Stimulated activated CD8-positive, alpha-beta memory T cell treated with anti-CD3 and anti-CD28 coated beads, Interleukin-12 subunit alpha, Interleukin-12 subunit beta, amount 100 ng/mL, for 1 hour (primary cell): ENCODE data around the gene ZNF532.
"Not testable (repeated sequence)": the region's sequence is repeated elsewhere in the genome, so short reads cannot be mapped to it uniquely, and the experiment has no call there.

Experiments used
- DNase-seq: peaks from one replicate; pipeline ENCODE4 v3.0.0-alpha.2; 2020; ENCODE audit warnings: low read depth

The ZNF532 gene

GRCh38 chr18:58850786-58851469, 13.7 kb upstream of the ZNF532 start:
- DNase-seq, result no peak

- DNase-seq, result no peak
Observed at GRCh38 chr18:58851856-58852255, 12.8 kb upstream of the ZNF532 start.

GRCh38 chr18:58852629-58853028, 12.0 kb upstream of the ZNF532 start:
- no peak for DNase-seq

GRCh38 chr18:58853561-58853960, 11.1 kb upstream of the ZNF532 start:
- DNase-seq, result no peak

GRCh38 chr18:58855521-58855920, 9.2 kb upstream of the ZNF532 start:
- DNase-seq, result not testable (repeated sequence)

- no peak for DNase-seq
Observed at GRCh38 chr18:58856881-58857280, 7.8 kb upstream of the ZNF532 start.

- no peak for DNase-seq
Observed at GRCh38 chr18:58858591-58859468, 5.8 kb upstream of the ZNF532 start.

GRCh38 chr18:58859907-58860306, 4.8 kb upstream of the ZNF532 start:
- DNase-seq, result no peak

GRCh38 chr18:58860747-58861231, 3.9 kb upstream of the ZNF532 start:
- no peak for DNase-seq

- DNase-seq, result no peak
Observed at GRCh38 chr18:58861353-58861752, 3.3 kb upstream of the ZNF532 start.

- no peak for DNase-seq
Observed at GRCh38 chr18:58861861-58862301, 2.8 kb upstream of the ZNF532 start.

- DNase-seq, result no peak
Observed at GRCh38 chr18:58862356-58862755, 2.3 kb upstream of the ZNF532 start.

- DNase-seq, result no peak
Observed at GRCh38 chr18:58862851-58863538, 1.7 kb upstream of the ZNF532 start.

GRCh38 chr18:58863539-58864145, 1.0 kb upstream of the ZNF532 start:
- no peak for DNase-seq

- no peak for DNase-seq
Observed at GRCh38 chr18:58865033-58865590, 435 bp downstream of the ZNF532 start.

- DNase-seq, result no peak
Observed at GRCh38 chr18:58865701-58866065, 1.0 kb downstream of the ZNF532 start.

- DNase-seq, result no peak
Observed at GRCh38 chr18:58866066-58866772, 1.5 kb downstream of the ZNF532 start.

- no peak for DNase-seq
Observed at GRCh38 chr18:58866773-58867150, 2.1 kb downstream of the ZNF532 start.

- no peak for DNase-seq
Observed at GRCh38 chr18:58867281-58867961, 2.7 kb downstream of the ZNF532 start.

GRCh38 chr18:58868440-58868839, 3.8 kb downstream of the ZNF532 start:
- no peak for DNase-seq

GRCh38 chr18:58870130-58870529, 5.5 kb downstream of the ZNF532 start:
- no peak for DNase-seq
